ENCODE measurements around the gene SLC9A4.

SLC9A4 gene

DNA sequence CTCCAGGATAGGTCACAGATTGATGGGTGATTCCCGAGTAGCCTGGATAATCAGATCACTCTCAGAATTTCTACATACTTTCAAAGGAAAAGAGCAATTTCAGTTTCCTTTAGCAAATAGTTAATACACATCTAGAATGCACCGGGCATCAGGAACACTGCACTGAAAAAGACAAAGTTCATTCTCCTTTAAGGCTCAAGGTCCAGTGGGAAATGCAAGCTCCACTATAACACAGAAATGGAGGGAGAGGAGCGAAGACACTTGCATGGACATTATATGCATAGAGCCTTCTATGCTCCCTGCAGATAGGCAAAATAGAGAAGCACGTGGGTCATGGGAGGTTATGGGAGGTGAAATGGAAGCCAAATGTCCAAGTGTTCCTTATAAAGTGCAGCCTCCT lies 49.1 kb downstream of the SLC9A4 start:
- in situ Hi-C loops (cut with MboI; ENCODE audit: low sequenced_read_pairs, unreplicated experiment): no loop called here
- no peak for DNase-seq (ENCODE audit: low spot score)
- TF ChIP-seq, protein P1, sequence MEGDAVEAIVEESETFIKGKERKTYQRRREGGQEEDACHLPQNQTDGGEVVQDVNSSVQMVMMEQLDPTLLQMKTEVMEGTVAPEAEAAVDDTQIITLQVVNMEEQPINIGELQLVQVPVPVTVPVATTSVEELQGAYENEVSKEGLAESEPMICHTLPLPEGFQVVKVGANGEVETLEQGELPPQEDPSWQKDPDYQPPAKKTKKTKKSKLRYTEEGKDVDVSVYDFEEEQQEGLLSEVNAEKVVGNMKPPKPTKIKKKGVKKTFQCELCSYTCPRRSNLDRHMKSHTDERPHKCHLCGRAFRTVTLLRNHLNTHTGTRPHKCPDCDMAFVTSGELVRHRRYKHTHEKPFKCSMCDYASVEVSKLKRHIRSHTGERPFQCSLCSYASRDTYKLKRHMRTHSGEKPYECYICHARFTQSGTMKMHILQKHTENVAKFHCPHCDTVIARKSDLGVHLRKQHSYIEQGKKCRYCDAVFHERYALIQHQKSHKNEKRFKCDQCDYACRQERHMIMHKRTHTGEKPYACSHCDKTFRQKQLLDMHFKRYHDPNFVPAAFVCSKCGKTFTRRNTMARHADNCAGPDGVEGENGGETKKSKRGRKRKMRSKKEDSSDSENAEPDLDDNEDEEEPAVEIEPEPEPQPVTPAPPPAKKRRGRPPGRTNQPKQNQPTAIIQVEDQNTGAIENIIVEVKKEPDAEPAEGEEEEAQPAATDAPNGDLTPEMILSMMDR (IDR thresholded peaks at IDR 0.05; ENCODE audit: borderline replicate concordance, control extremely low read depth, extremely low read depth, insufficient read depth, missing control alignments): no peak

DNA sequence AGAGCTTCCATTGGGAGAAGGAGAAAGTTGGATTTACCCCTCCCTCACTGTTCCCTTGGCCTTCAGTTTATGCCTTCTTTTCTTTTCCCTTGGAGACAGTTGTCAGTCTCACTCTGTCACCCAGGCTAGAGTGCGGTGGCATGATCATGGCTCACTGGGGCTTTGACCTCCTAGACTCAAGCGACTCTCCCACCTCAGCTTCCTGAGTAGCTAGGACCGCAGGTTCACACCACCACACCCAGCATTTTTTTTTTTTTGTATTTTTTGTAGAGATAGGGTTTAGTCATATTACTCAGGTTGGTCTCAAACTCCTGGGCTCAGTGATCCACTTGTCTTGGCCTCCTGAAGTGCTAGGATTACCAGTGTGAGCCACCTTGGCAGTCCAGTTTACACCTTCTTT lies 49.9 kb downstream of the SLC9A4 start:
- TF ChIP-seq, protein P1 (IDR thresholded peaks at IDR 0.05; ENCODE audit: borderline replicate concordance, control extremely low read depth, extremely low read depth, insufficient read depth, missing control alignments): no peak
- no peak for DNase-seq (ENCODE audit: low spot score)
- in situ Hi-C loops (cut with MboI; ENCODE audit: low sequenced_read_pairs, unreplicated experiment): no loop called here

DNA sequence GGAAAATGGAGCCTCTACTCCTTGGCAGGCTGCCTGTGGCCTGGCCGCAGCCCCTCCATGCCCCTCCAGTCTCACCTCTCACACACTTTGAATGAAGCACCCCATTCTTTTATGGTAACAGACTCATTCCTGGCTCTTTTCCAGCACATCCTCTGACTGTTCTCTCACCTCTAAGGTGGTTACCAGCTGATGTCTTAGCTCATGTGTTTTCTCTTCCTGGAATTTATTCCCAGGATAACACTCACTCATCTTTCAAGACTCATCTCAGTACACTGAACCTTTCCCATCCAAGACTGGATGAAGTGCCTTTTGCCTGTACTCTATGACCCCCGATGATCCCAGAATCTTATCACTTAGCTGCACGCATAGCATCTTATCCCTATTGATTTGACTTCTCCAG lies 50.6 kb downstream of the SLC9A4 start:
- TF ChIP-seq, protein P1 (IDR thresholded peaks at IDR 0.05; ENCODE audit: borderline replicate concordance, control extremely low read depth, extremely low read depth, insufficient read depth, missing control alignments): no peak
- DNase-seq (ENCODE audit: low spot score): no peak
- in situ Hi-C loops (cut with MboI; ENCODE audit: low sequenced_read_pairs, unreplicated experiment): no loop called here

DNA sequence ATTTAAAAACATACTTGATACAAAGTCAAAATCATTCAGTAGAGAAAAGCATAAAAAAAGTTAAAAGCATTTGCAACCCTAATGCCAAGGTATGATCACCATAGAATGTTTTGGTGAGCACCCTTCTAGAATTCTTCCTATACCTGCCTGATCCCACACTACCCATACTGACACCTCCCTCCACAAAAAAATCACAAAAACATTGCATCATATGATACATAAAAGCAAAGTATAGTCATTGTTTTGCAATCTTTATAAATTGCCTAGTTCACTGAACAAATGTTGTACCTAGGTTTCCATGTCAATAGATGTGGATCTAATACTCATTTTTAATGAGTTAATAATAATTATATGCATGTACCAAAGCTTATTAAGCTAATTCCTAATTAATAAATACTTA lies 54.1 kb downstream of the SLC9A4 start:
- DNase-seq (ENCODE audit: low spot score): no peak
- in situ Hi-C loops (cut with MboI; ENCODE audit: low sequenced_read_pairs, unreplicated experiment): no loop called here
- TF ChIP-seq, protein P1 (IDR thresholded peaks at IDR 0.05; ENCODE audit: borderline replicate concordance, control extremely low read depth, extremely low read depth, insufficient read depth, missing control alignments): no peak

DNA sequence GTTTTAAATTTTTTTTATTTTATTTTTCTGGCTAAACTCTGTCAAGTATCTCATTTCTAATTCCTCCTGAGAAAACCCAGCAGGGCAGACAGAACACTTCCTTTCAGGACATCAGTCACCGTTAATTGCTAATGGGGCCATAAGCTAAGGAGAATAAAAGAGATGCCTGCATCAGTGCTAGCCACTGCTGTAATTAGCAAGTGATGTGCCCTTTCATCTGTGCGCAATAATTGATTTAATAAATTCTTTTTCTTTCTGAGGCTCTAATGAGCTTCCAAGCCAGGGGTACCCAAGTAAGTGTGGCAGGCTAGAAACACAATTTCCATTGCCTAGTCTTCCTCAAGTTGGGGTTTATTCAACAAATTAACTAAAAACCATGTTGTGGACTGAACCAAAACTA lies 65.5 kb downstream of the SLC9A4 start:
- in situ Hi-C loops (cut with MboI; ENCODE audit: low sequenced_read_pairs, unreplicated experiment): no loop called here
- TF ChIP-seq, protein P1 (IDR thresholded peaks at IDR 0.05; ENCODE audit: borderline replicate concordance, control extremely low read depth, extremely low read depth, insufficient read depth, missing control alignments): no peak

DNA sequence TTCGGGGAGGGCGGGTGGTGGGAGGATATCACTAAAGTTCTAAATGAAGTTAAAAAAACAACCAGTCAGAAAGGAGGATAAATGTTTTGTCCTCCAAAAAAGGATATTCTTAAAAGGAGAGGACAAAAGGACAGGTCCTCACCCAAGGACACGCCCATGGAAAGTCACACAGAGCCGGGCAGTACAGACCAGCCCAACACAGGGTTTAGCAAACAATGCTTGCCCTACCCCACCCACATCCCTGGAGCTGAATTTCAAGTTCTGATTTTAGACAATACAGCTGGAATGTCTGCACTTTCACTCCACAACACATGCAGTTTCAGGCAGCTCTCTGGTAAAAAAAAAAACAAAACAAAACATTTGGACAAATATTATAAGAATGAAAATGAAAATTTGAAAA lies 67.9 kb downstream of the SLC9A4 start:
- DNase-seq (ENCODE audit: low spot score): no peak
- in situ Hi-C loops (cut with MboI; ENCODE audit: low sequenced_read_pairs, unreplicated experiment): no loop called here
- TF ChIP-seq, protein P1 (IDR thresholded peaks at IDR 0.05; ENCODE audit: borderline replicate concordance, control extremely low read depth, extremely low read depth, insufficient read depth, missing control alignments): no peak

More for the DNA sequence above, 65.5 kb downstream of the SLC9A4 start:
- no peak for DNase-seq (ENCODE audit: low spot score)

DNA sequence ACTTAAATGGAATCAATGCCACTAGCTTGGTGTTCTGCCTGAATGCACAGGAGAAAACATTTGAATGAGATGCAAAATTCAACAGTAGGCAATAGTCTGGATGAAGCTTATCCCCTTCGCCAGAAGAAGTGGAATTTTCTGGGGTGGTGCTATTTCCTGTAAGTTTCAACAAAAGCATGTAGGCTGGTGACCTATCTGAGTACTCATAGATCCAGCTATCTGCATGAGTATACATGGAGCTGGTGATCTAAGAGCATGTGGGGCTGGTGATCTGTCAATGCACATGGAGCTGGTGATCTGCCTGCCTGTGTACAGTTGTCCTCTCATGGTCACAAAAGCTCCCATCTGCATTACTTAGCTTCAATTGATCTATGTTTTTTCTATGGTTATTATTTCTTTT lies 71.2 kb downstream of the SLC9A4 start:
- in situ Hi-C loops (cut with MboI; ENCODE audit: low sequenced_read_pairs, unreplicated experiment): no loop called here
- TF ChIP-seq, protein P1 (IDR thresholded peaks at IDR 0.05; ENCODE audit: borderline replicate concordance, control extremely low read depth, extremely low read depth, insufficient read depth, missing control alignments): no peak
- DNase-seq (ENCODE audit: low spot score): no peak
